AG04450 (cell line): ENCODE measurements around the gene MT1M. TPM values are rescaled to one million over a fixed set of nuclear protein-coding genes. Genes with fewer than 3 reads are reported as not detected.
"Not testable (repeated sequence)": the region's sequence is repeated elsewhere in the genome, so short reads cannot be mapped to it uniquely, and the experiment has no call there.

Experiments used
- CTCF ChIA-PET: fragments of 300-600, 350-600 bp; formaldehyde crosslinking; extraction: SDS; loops from one replicate; lab custom pipeline; 2022; ENCODE audit warnings: antibody characterized with exemption, inconsistent platforms; lab: Charles Lee
- POLR2A ChIA-PET: fragments of 350-600 bp; formaldehyde crosslinking; extraction: SDS; loops from one replicate; lab custom pipeline; 2021; ENCODE audit warnings: antibody characterized with exemption, inconsistent platforms; lab: Yijun Ruan, JAX
- DNase-seq: peaks from one replicate; pipeline ENCODE4 v3.0.0-alpha.2; 2011; ENCODE audit warnings: low read depth, low spot score
- H3K27ac ChIP-seq: one replicate; pipeline ENCODE4 v1.5.1; 2012; ENCODE audit warnings: low read depth, low read length, control low read depth
- H3K27me3 ChIP-seq: one replicate; pipeline ENCODE4 v1.6.0; 2012; ENCODE audit warnings: low read length; ENCODE audit not compliant: control insufficient read depth, insufficient read depth
- H3K4me3 ChIP-seq: 2 replicates; pipeline ENCODE4 v1.5.1; 2011; ENCODE audit warnings: mild to moderate bottlenecking, low read depth, low read length, control low read depth
- H3K9me3 ChIP-seq: 2 replicates; pipeline ENCODE4 v1.5.1; 2012; ENCODE audit warnings: low read length; ENCODE audit not compliant: control insufficient read depth, insufficient read depth
- polyA plus RNA-seq: library from polyadenylated mRNA; depleted of rRNA; stranded (reverse); fragments of >200 nt; gene quantifications from 2 replicates; pipeline ENCODE4 v1.2.3, GENCODE V29; 2011
- TF ChIP-seq, protein P1 (sequence below): IDR thresholded peaks from 2 replicates; pipeline ENCODE4 v1.5.1; 2011; ENCODE audit warnings: low read depth, low read length, control low read depth, inconsistent platforms

Gene MT1M
- polyA plus RNA-seq, 1 experiment = 0.10 TPM

DNA sequence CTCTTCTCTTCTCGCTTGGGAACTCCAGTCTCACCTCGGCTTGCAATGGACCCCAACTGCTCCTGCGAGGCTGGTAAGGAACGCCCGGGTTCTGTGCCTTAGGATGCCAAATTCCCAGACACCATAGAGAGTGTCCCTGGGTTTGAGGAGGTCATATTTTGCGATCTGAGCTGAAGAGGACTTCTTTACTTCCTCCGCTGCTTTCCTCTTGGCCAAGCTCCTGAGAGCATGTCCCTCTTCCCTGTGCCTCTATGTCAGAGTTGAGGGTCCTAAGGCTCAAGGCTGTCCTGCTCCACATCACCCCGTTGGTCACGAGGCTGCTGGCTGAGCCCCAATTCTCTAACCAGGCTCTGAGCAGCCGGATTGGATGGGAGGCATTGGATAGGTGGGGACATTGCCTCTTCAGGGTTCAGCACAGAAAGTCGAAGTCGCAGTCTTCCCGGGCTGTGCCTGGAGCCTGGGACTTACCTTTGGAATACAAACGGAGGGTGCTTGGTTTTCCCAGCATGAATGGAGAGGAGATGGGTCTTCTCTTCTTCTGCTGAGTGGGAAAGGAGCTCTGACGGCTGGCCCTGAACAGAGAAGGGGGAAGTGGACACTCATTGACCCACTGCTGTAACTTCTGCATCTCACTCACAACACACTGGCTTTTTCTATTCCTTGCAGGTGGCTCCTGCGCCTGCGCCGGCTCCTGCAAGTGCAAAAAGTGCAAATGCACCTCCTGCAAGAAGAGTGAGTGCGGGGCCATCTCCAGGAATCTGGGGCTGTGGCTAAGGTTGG is 37.6 kb downstream of the MT1M start:
- Histone ChIP-seq H3K4me3 (no peak overlapping the region), H3K27ac (no peak overlapping the region), H3K9me3 (no peaks in the 10 kb centered on the region; the same call in 1 of the 2 replicates), H3K27me3 (peaks cover 58% of the 10 kb centered on the region)
- TF ChIP-seq, protein P1, sequence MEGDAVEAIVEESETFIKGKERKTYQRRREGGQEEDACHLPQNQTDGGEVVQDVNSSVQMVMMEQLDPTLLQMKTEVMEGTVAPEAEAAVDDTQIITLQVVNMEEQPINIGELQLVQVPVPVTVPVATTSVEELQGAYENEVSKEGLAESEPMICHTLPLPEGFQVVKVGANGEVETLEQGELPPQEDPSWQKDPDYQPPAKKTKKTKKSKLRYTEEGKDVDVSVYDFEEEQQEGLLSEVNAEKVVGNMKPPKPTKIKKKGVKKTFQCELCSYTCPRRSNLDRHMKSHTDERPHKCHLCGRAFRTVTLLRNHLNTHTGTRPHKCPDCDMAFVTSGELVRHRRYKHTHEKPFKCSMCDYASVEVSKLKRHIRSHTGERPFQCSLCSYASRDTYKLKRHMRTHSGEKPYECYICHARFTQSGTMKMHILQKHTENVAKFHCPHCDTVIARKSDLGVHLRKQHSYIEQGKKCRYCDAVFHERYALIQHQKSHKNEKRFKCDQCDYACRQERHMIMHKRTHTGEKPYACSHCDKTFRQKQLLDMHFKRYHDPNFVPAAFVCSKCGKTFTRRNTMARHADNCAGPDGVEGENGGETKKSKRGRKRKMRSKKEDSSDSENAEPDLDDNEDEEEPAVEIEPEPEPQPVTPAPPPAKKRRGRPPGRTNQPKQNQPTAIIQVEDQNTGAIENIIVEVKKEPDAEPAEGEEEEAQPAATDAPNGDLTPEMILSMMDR = no peak
- DNase-seq = no peak
- CTCF ChIA-PET = no interaction called here
- POLR2A ChIA-PET = no interaction called here

DNA sequence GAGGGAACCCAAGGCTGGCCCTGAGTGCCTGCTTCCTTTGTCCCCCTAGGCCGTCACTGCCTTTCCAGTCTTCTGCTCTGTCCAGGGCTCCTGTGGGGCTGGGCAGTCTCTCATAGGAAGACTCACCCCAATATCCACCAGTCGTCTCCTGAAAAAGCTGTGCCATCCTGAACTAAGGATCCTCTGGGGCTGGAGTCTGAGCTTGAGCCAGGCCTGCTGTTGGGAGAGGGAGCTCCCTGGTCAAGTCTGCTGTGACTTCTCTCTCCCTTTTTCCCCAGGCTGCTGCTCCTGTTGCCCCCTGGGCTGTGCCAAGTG is 38.1 kb downstream of the MT1M start:
- H3K27me3 ChIP-seq = peaks cover 55% of the 10 kb centered on the region
- DNase-seq = no peak
- CTCF ChIA-PET = no interaction called here
- H3K4me3 ChIP-seq = no peak overlapping the region
- TF ChIP-seq, protein P1 = no peak
- H3K27ac ChIP-seq = no peak overlapping the region
- POLR2A ChIA-PET = no interaction called here
- H3K9me3 ChIP-seq = no peaks in the 10 kb centered on the region; the same call in 1 of the 2 replicates

GRCh38 chr16:56671691-56672090 is 39.2 kb downstream of the MT1M start:
- H3K27me3 ChIP-seq = peaks cover 58% of the 10 kb centered on the region
- CTCF ChIA-PET = interaction anchor here (2.9 kb wide), 1 partner anchor 31 kb away, joined by 19 read pairs; no protein-coding TSS in a partner anchor
- H3K4me3 ChIP-seq, DNase-seq, H3K27ac ChIP-seq, H3K9me3 ChIP-seq: not testable (repeated sequence)
- POLR2A ChIA-PET = interaction anchor here (1.5 kb wide), 1 partner anchor 46 kb away, joined by 6 read pairs; the partner anchor contains the start of gene MT1E

- peaks cover 57% of the 10 kb centered on the region for H3K27me3 ChIP-seq
- not testable (repeated sequence) for H3K27ac ChIP-seq, H3K9me3 ChIP-seq, DNase-seq, H3K4me3 ChIP-seq
- ChIA-PET CTCF (interaction anchor here (2.9 kb wide), 1 partner anchor 30 kb away, joined by 19 read pairs; no protein-coding TSS in a partner anchor), POLR2A (interaction anchor here (1.1 to 1.5 kb wide), 3 partner anchors 10 to 65 kb away, joined by 4 to 6 read pairs (median 6); partner anchors contain the start of genes MT1E and MT1X)
Measured at GRCh38 chr16:56672171-56672570, 39.7 kb downstream of the MT1M start.

- Histone ChIP-seq H3K27ac (no peak overlapping the region), H3K27me3 (peaks cover 51% of the 10 kb centered on the region), H3K9me3 (no peaks in the 10 kb centered on the region; the same call in 1 of the 2 replicates), H3K4me3 (no peak overlapping the region)
- POLR2A ChIA-PET = interaction anchor here (0.8 to 1.5 kb wide), 4 partner anchors 10 to 66 kb away, joined by 3 to 6 read pairs (median 5); partner anchors contain the start of genes MT1E and MT1X
- CTCF ChIA-PET = interaction anchor here (1.2 to 2.9 kb wide), 4 partner anchors 10 to 117 kb away, joined by 4 to 19 read pairs (median 4); partner anchors contain the start of gene MT1X
- TF ChIP-seq, protein P1 = no peak
- no peak for DNase-seq
Measured at GRCh38 chr16:56672761-56673536, 40.5 kb downstream of the MT1M start.
